NT2/D1 (cell line): ENCODE results near the gene PPP2R3B.

Experiments used
- YY1 ChIP-seq: IDR thresholded peaks from 2 replicates; pipeline ENCODE4 v1.6.1; 2011; ENCODE audit not compliant: insufficient read length, insufficient read depth
- ZNF274 ChIP-seq: IDR thresholded peaks from 2 replicates; pipeline ENCODE4 v1.6.1; 2011; ENCODE audit warnings: mild to moderate bottlenecking, low read depth, low read length

GRCh38 chrX:292900-293897 is 93.5 kb downstream of the PPP2R3B start:
- TF ChIP-seq YY1 (no peak), ZNF274 (no peak)
